Activated CD8-positive, alpha-beta memory T cell treated with anti-CD3 and anti-CD28 coated beads, Interleukin-2, amount 50 U/mL, for 24 hours (primary cell): ENCODE results near the gene SORBS1.

Experiments
- DNase-seq: peaks from one replicate; pipeline ENCODE4 v3.0.0-alpha.2; 2020; ENCODE audit errors: extremely low read depth

Gene SORBS1

GRCh38 chr10:95565336-95565735 is 4.2 kb upstream of the SORBS1 start:
- no peak for DNase-seq

GRCh38 chr10:95564291-95564690 is 3.1 kb upstream of the SORBS1 start:
- DNase-seq: no peak

GRCh38 chr10:95562341-95562965 is 1.3 kb upstream of the SORBS1 start:
- no peak for DNase-seq

GRCh38 chr10:95561864-95562177 is 650 bp upstream of the SORBS1 start:
- DNase-seq: no peak

GRCh38 chr10:95560278-95561176 is 644 bp downstream of the SORBS1 start:
- DNase-seq: no peak

GRCh38 chr10:95559896-95560277 is 1.3 kb downstream of the SORBS1 start:
- no peak for DNase-seq

GRCh38 chr10:95559471-95559870 is 1.7 kb downstream of the SORBS1 start:
- no peak for DNase-seq

- no peak for DNase-seq
Observed at GRCh38 chr10:95558593-95559320, 2.4 kb downstream of the SORBS1 start.

- DNase-seq: no peak
Observed at GRCh38 chr10:95556994-95557767, 4.0 kb downstream of the SORBS1 start.

GRCh38 chr10:95553674-95554073 is 7.5 kb downstream of the SORBS1 start:
- no peak for DNase-seq

GRCh38 chr10:95552679-95553342 is 8.4 kb downstream of the SORBS1 start:
- DNase-seq: no peak

GRCh38 chr10:95550073-95550672 is 11.0 kb downstream of the SORBS1 start:
- no peak for DNase-seq

GRCh38 chr10:95547791-95548435 is 13.3 kb downstream of the SORBS1 start:
- no peak for DNase-seq

- no peak for DNase-seq
Observed at GRCh38 chr10:95547197-95547596, 14.0 kb downstream of the SORBS1 start.

- no peak for DNase-seq
Observed at GRCh38 chr10:95545981-95546380, 15.2 kb downstream of the SORBS1 start.

- no peak for DNase-seq
Observed at GRCh38 chr10:95544783-95545500, 16.2 kb downstream of the SORBS1 start.

- no peak for DNase-seq
Observed at GRCh38 chr10:95543459-95543858, 17.7 kb downstream of the SORBS1 start.

- DNase-seq: no peak
Observed at GRCh38 chr10:95542761-95543160, 18.4 kb downstream of the SORBS1 start.

- DNase-seq: no peak
Observed at GRCh38 chr10:95542330-95542729, 18.8 kb downstream of the SORBS1 start.

- DNase-seq: no peak
Observed at GRCh38 chr10:95540514-95541052, 20.6 kb downstream of the SORBS1 start.
